ENCODE data around the gene ITGA8. TPM values are rescaled to one million over a fixed set of nuclear protein-coding genes. Genes with fewer than 3 reads are reported as not detected.
"Not testable (repeated sequence)": the region's sequence is repeated elsewhere in the genome, so short reads cannot be mapped to it uniquely, and the experiment has no call there.

ITGA8 gene
- total RNA-seq, 1 experiment from 2014 or later, result not detected

- Histone ChIP-seq H3K4me3 (ENCODE audit: low read depth, low read length, poor library complexity, severe bottlenecking) (no peak overlapping the region), H3K9me3 (ENCODE audit: low read depth, low read length, poor library complexity, severe bottlenecking) (no peaks in the 10 kb centered on the region), H3K36me3 (ENCODE audit: insufficient read depth, low read length, poor library complexity, severe bottlenecking) (no peaks in the 10 kb centered on the region), H3K27ac (ENCODE audit: low read depth, low read length, poor library complexity, severe bottlenecking) (no peak overlapping the region), H3K27me3 (replicated peaks; ENCODE audit: insufficient read depth, low read depth, low read length, poor library complexity) (peaks cover 5% of the 10 kb centered on the region), H3K4me1 (ENCODE audit: insufficient read depth, low read length, poor library complexity, severe bottlenecking) (peaks cover 7% of the 10 kb centered on the region)
- POLR2A ChIA-PET (ENCODE audit: low non-redundant PET), result no interaction called here
- BruUV-seq (replicated peaks), result no TSS peak
- intact Hi-C loops (cut with micrococcal nuclease; ENCODE audit: unreplicated experiment), result no loop called here
- CTCF ChIA-PET, result no interaction called here
- no peak for DNase-seq (ENCODE audit: low spot score)
- TF ChIP-seq, protein P1, sequence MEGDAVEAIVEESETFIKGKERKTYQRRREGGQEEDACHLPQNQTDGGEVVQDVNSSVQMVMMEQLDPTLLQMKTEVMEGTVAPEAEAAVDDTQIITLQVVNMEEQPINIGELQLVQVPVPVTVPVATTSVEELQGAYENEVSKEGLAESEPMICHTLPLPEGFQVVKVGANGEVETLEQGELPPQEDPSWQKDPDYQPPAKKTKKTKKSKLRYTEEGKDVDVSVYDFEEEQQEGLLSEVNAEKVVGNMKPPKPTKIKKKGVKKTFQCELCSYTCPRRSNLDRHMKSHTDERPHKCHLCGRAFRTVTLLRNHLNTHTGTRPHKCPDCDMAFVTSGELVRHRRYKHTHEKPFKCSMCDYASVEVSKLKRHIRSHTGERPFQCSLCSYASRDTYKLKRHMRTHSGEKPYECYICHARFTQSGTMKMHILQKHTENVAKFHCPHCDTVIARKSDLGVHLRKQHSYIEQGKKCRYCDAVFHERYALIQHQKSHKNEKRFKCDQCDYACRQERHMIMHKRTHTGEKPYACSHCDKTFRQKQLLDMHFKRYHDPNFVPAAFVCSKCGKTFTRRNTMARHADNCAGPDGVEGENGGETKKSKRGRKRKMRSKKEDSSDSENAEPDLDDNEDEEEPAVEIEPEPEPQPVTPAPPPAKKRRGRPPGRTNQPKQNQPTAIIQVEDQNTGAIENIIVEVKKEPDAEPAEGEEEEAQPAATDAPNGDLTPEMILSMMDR (conservative IDR thresholded peaks at IDR 0.05; ENCODE audit: low read depth, low read length), result no peak
- no peak for TF ChIP-seq EZH2 (IDR thresholded peaks at IDR 0.05; ENCODE audit: borderline replicate concordance, low read depth, low read length, poor library complexity, severe bottlenecking)
Observed at GRCh38 chr10:15636446-15636845, 83.3 kb downstream of the ITGA8 start.

DNA sequence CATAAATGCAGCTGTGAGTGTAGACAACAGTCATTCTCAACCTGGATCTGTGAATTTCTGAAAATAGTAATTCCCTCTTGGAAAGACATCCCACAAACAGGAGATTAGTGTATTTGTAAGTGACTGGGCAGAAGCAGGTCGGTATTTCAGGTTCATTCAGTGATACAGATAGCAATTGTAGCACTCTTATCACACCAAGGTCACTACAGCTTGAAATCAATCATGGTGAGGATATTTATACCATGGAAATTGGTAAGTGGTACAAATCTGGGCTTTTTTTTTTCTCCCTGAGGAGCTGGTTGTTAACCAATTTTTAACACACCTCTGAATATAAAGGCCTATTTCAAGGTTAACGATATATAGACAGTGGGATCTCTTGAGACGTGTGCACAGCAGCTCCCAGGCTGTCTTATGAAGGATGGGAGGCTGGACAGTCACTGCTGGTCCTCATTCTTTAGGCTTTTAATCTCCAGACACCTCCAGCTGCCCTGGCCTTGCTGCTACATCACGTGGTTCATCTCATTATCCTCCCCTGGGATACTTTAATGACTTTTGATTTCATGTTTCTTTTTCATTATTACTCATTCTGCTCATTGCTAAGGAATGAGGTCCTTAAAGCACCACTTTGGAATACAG lies 87.1 kb downstream of the ITGA8 start:
- peaks cover 7% of the 10 kb centered on the region for H3K4me1 ChIP-seq (ENCODE audit: insufficient read depth, low read length, poor library complexity, severe bottlenecking)
- DNase-seq (ENCODE audit: low spot score), result no peak
- ChIA-PET CTCF (interaction anchor here (0.9 kb wide), 1 partner anchor 18 kb away, joined by 3 read pairs; no protein-coding TSS in a partner anchor), POLR2A (ENCODE audit: low non-redundant PET) (no interaction called here)
- no peaks in the 10 kb centered on the region for H3K36me3 ChIP-seq (ENCODE audit: insufficient read depth, low read length, poor library complexity, severe bottlenecking)
- no peak overlapping the region for H3K4me3 ChIP-seq (ENCODE audit: low read depth, low read length, poor library complexity, severe bottlenecking)
- intact Hi-C loops (cut with micrococcal nuclease; ENCODE audit: unreplicated experiment), result no loop called here
- peaks cover 4% of the 10 kb centered on the region for H3K27me3 ChIP-seq (replicated peaks; ENCODE audit: insufficient read depth, low read depth, low read length, poor library complexity)
- TF ChIP-seq EZH2 (IDR thresholded peaks at IDR 0.05; ENCODE audit: borderline replicate concordance, low read depth, low read length, poor library complexity, severe bottlenecking), result no peak
- TF ChIP-seq, protein P1 (conservative IDR thresholded peaks at IDR 0.05; ENCODE audit: low read depth, low read length), result no peak
- H3K27ac ChIP-seq (ENCODE audit: low read depth, low read length, poor library complexity, severe bottlenecking), result no peak overlapping the region
- H3K9me3 ChIP-seq (ENCODE audit: low read depth, low read length, poor library complexity, severe bottlenecking), result no peaks in the 10 kb centered on the region
- no TSS peak for BruUV-seq (replicated peaks)

DNA sequence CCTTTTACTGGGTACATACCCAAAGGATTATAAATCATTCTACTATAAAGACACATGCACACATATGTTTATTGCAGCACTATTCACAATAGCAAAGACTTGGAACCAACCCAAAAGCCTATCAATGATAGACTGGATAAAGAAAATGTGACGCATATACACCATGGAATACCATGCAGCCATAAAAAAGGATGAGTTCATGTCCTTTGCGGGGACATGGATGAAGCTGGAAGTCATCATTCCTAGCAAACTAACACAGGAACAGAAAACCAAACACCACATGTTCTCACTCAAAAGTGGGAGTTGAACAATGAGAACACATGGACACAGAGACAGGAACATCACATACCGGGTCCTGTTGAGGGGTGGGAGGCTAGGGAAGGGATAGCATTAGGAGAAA lies 88.5 kb downstream of the ITGA8 start:
- DNase-seq (ENCODE audit: low spot score); H3K4me3 ChIP-seq (ENCODE audit: low read depth, low read length, poor library complexity, severe bottlenecking); BruUV-seq (replicated peaks); CTCF ChIA-PET; intact Hi-C loops (cut with micrococcal nuclease; ENCODE audit: unreplicated experiment); H3K36me3 ChIP-seq (ENCODE audit: insufficient read depth, low read length, poor library complexity, severe bottlenecking); H3K27ac ChIP-seq (ENCODE audit: low read depth, low read length, poor library complexity, severe bottlenecking); H3K27me3 ChIP-seq (replicated peaks; ENCODE audit: insufficient read depth, low read depth, low read length, poor library complexity); POLR2A ChIA-PET (ENCODE audit: low non-redundant PET); H3K4me1 ChIP-seq (ENCODE audit: insufficient read depth, low read length, poor library complexity, severe bottlenecking); H3K9me3 ChIP-seq (ENCODE audit: low read depth, low read length, poor library complexity, severe bottlenecking): not testable (repeated sequence)

GRCh38 chr10:15630353-15630752 lies 89.4 kb downstream of the ITGA8 start:
- ChIA-PET POLR2A (ENCODE audit: low non-redundant PET) (no interaction called here), CTCF (no interaction called here)
- TF ChIP-seq, protein P1 (conservative IDR thresholded peaks at IDR 0.05; ENCODE audit: low read depth, low read length), result no peak
- no peak for TF ChIP-seq EZH2 (IDR thresholded peaks at IDR 0.05; ENCODE audit: borderline replicate concordance, low read depth, low read length, poor library complexity, severe bottlenecking)
- intact Hi-C loops (cut with micrococcal nuclease; ENCODE audit: unreplicated experiment), result no loop called here
- no peaks in the 10 kb centered on the region for H3K9me3 ChIP-seq (ENCODE audit: low read depth, low read length, poor library complexity, severe bottlenecking)
- DNase-seq (ENCODE audit: low spot score), result no peak
- H3K4me3 ChIP-seq (ENCODE audit: low read depth, low read length, poor library complexity, severe bottlenecking), result no peak overlapping the region
- no TSS peak for BruUV-seq (replicated peaks)
- no peaks in the 10 kb centered on the region for H3K4me1 ChIP-seq (ENCODE audit: insufficient read depth, low read length, poor library complexity, severe bottlenecking)
- H3K27ac ChIP-seq (ENCODE audit: low read depth, low read length, poor library complexity, severe bottlenecking), result no peak overlapping the region
- H3K36me3 ChIP-seq (ENCODE audit: insufficient read depth, low read length, poor library complexity, severe bottlenecking), result no peaks in the 10 kb centered on the region
- no peaks in the 10 kb centered on the region for H3K27me3 ChIP-seq (replicated peaks; ENCODE audit: insufficient read depth, low read depth, low read length, poor library complexity)
